Measurements from ENCODE around the gene OR13J1. TPM values are rescaled to one million over a fixed set of nuclear protein-coding genes. Genes with fewer than 3 reads are reported as not detected.

The OR13J1 gene
- total and polyA plus RNA-seq, 9 donors = not detected

DNA sequence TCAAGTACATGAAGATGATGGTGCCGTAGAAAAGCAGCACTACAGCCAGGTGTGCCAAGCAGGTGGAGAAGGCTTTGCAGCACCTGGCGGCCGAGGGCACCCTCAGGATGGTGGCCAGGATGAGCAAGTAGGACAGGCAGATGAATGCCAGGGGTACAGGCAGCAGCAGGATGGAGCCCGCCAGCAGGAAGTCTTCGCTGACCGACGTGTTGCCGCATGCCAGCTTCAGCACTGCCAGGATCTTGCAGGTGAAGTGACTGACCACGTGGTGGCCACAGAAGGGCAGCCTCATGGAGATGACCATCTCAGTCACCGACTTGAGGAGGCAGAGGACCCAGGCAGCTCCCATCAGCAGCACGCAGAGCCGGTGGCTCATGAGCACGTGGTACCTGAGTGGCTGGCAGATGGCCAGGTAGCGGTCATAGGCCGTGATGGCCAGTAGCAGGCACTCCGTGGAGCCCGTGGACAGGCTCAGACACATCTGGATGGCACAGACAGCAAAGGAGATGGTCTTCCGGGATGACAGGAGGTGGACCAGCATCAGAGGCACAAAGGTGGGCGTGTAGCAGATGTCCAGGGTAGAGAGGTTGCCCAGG lies 482 bp downstream of the OR13J1 start:
- DNase-seq = no peak
- no peaks in the 10 kb centered on the region for H3K27me3 ChIP-seq
- TF ChIP-seq POLR2A (IDR thresholded peaks at IDR 0.05) (no peak), EP300 (IDR thresholded peaks at IDR 0.05) (no peak)
- TF ChIP-seq, protein P1, sequence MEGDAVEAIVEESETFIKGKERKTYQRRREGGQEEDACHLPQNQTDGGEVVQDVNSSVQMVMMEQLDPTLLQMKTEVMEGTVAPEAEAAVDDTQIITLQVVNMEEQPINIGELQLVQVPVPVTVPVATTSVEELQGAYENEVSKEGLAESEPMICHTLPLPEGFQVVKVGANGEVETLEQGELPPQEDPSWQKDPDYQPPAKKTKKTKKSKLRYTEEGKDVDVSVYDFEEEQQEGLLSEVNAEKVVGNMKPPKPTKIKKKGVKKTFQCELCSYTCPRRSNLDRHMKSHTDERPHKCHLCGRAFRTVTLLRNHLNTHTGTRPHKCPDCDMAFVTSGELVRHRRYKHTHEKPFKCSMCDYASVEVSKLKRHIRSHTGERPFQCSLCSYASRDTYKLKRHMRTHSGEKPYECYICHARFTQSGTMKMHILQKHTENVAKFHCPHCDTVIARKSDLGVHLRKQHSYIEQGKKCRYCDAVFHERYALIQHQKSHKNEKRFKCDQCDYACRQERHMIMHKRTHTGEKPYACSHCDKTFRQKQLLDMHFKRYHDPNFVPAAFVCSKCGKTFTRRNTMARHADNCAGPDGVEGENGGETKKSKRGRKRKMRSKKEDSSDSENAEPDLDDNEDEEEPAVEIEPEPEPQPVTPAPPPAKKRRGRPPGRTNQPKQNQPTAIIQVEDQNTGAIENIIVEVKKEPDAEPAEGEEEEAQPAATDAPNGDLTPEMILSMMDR (IDR thresholded peaks at IDR 0.05) = no peak
- H3K4me3 ChIP-seq = no peak overlapping the region
- no peaks in the 10 kb centered on the region for H3K36me3 ChIP-seq
- WGBS, 3 donors = 87 to 89% (median 88%) methylated on average over 19 of the region's 19 CpGs
- no peaks in the 10 kb centered on the region for H3K4me1 ChIP-seq (ENCODE audit: insufficient read depth)
- H3K27ac ChIP-seq = no peak overlapping the region
- intact Hi-C loops (cut with DNase I) = loop anchor here in 1 of 4 donors (10.0 kb wide), 1 partner anchor 85 kb away; no protein-coding TSS in a partner anchor
- no peaks in the 10 kb centered on the region for H3K9me3 ChIP-seq

DNA sequence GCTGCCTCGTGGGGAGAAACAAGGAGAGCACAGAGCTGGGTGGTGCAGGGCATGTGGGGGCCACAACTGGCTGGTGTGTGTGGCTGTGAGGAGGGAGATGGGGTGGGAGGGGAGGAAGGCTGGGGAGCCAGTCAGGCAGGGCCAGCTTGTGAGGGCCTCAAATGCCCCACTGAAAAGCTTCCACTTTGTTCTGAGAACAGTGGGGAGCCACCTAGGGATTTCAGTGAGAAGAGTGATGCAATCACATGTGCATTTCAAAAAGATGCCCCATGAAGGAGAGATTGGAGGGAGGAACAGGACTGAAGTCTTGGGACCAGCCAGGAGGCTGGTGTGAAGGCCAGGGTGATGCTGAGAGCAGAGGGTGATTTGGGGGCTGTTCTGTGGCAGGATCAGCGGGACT lies 1.3 kb downstream of the OR13J1 start:
- 59 to 74% (median 60%) methylated on average over 2 of the region's 2 CpGs for WGBS, 3 donors
- H3K27me3 ChIP-seq = no peaks in the 10 kb centered on the region
- H3K9me3 ChIP-seq = no peaks in the 10 kb centered on the region
- H3K4me1 ChIP-seq (ENCODE audit: insufficient read depth) = no peaks in the 10 kb centered on the region
- H3K27ac ChIP-seq = no peak overlapping the region
- H3K36me3 ChIP-seq = no peaks in the 10 kb centered on the region
- DNase-seq = no peak
- H3K4me3 ChIP-seq = no peak overlapping the region
- intact Hi-C loops (cut with DNase I) = loop anchor here in 1 of 4 donors (10.0 kb wide), 1 partner anchor 84 kb away; no protein-coding TSS in a partner anchor
- TF ChIP-seq, protein P1 (IDR thresholded peaks at IDR 0.05) = no peak
- TF ChIP-seq POLR2A (IDR thresholded peaks at IDR 0.05) = no peak
- TF ChIP-seq EP300 (IDR thresholded peaks at IDR 0.05) = no peak

DNA sequence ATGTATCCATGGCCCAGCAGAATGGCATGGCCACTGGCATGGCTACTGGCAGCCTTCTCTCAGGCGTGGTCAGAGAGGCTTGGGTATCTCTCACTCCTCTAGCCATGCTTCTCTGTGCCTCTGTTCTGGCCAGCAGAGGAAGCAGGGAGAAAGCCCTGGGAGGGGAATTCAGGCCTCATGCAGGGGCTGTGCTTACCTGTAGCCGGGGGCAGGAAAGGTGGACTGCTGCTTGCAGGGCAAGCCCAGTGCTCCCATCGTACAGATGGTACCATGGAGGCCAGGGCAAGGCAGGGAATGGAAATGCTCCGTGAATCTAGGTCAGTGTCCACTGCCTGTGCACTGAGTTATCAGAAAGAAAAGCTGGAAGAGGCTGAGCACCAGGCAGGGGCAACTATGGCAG lies 2.7 kb downstream of the OR13J1 start:
- Histone ChIP-seq H3K4me3 (no peak overlapping the region), H3K27ac (no peak overlapping the region), H3K36me3 (no peaks in the 10 kb centered on the region), H3K9me3 (no peaks in the 10 kb centered on the region), H3K4me1 (ENCODE audit: insufficient read depth) (no peaks in the 10 kb centered on the region), H3K27me3 (no peaks in the 10 kb centered on the region)
- TF ChIP-seq, protein P1 (IDR thresholded peaks at IDR 0.05) = no peak
- TF ChIP-seq POLR2A (IDR thresholded peaks at IDR 0.05) (no peak), EP300 (IDR thresholded peaks at IDR 0.05) (no peak)
- intact Hi-C loops (cut with DNase I) = loop anchor here in 1 of 4 donors (10.0 kb wide), 1 partner anchor 83 kb away; no protein-coding TSS in a partner anchor
- no peak for DNase-seq
- 87 to 91% (median 90%) methylated on average over 4 of the region's 4 CpGs for WGBS, 3 donors

DNA sequence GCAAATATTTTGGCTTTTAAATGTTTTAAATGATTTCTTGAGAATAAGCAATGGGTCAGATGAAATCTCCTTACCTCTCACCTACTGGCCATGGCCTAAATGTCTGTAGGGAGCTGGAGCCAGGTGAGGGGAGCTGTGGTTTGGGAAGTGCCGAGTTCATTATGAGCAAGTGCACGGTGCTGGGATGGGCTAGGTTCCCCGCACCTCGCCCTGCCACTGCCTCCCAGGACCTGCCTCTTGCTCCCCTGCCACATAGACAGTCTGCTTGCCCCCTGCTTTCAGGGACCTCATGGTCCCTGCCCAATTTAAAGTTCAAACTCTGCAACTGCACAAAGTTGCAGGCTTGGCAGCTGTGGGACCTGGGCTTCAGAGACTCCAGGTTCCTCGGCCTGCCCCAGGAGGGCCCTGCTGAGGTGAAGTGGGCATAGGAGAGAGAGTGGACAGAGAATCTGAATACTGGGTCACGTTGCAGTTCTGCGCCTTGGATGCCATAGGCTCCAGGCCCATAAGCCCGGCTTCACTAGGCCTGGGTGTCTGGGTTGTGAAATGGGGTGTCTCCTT lies 5.4 kb downstream of the OR13J1 start:
- TF ChIP-seq POLR2A (IDR thresholded peaks at IDR 0.05) = no peak
- no peak for TF ChIP-seq EP300 (IDR thresholded peaks at IDR 0.05)
- TF ChIP-seq, protein P1 (IDR thresholded peaks at IDR 0.05) = no peak
- intact Hi-C loops (cut with DNase I) = loop anchor here in 1 of 4 donors (10.0 kb wide), 1 partner anchor 80 kb away; no protein-coding TSS in a partner anchor
- DNase-seq = no peak

More for the DNA sequence above, 5.4 kb downstream of the OR13J1 start:
- H3K9me3 ChIP-seq = no peaks in the 10 kb centered on the region
- no peak overlapping the region for H3K4me3 ChIP-seq
- 73 to 76% (median 75%) methylated on average over 8 of the region's 8 CpGs for WGBS, 3 donors
- H3K4me1 ChIP-seq (ENCODE audit: insufficient read depth) = no peaks in the 10 kb centered on the region
- H3K27me3 ChIP-seq = no peaks in the 10 kb centered on the region
- no peak overlapping the region for H3K27ac ChIP-seq
- no peaks in the 10 kb centered on the region for H3K36me3 ChIP-seq

Measured in ovary (tissue), 9 donors.